GM23338 (cell line): ENCODE data around the gene HNRNPUL2.

Experiments
- CREB1 ChIP-seq: fragments of 250-450 bp; sonication (Bioruptor Pico); IDR thresholded peaks from 2 replicates; pipeline ENCODE4 v1.5.0; 2020; ENCODE audit warnings: low read depth, mild to moderate bottlenecking, moderate library complexity
- CTCF ChIP-seq, 2 experiments: fragments of 200-600 bp in 1 of 2; sonication (generic) in 1 of 2; conservative IDR thresholded peaks; 2 replicates each; pipeline versions ENCODE4 v1.5.1 to v1.6.1; 2016 to 2017; ENCODE audit warnings: antibody characterized with exemption in 2 of 2, low read depth in 2 of 2, mild to moderate bottlenecking in 2 of 2, moderate library complexity in 1 of 2
- EZH2 ChIP-seq: fragments of 200-600 bp; sonication (generic); IDR thresholded peaks from one replicate; pipeline ENCODE4 v1.8.0; 2017; ENCODE audit warnings: antibody characterized with exemption, mild to moderate bottlenecking, low read depth; ENCODE audit not compliant: unreplicated experiment
- EZH2phosphoT487 ChIP-seq: fragments of 200-600 bp; sonication (generic); IDR thresholded peaks from one replicate; pipeline ENCODE4 v1.8.1; 2018; ENCODE audit warnings: antibody characterized with exemption; ENCODE audit not compliant: unreplicated experiment
- JUNB ChIP-seq: IDR thresholded peaks from one replicate; pipeline ENCODE4 v1.6.1; 2016; ENCODE audit warnings: antibody characterized with exemption; ENCODE audit not compliant: unreplicated experiment
- POLR2AphosphoS5 ChIP-seq: IDR thresholded peaks from 2 replicates; pipeline ENCODE4 v1.6.1; 2016; ENCODE audit warnings: antibody characterized with exemption, low read depth
- REST ChIP-seq: IDR thresholded peaks from one replicate; pipeline ENCODE4 v1.6.1; 2018; ENCODE audit warnings: antibody characterized with exemption; ENCODE audit not compliant: unreplicated experiment
- STAT1 ChIP-seq: IDR thresholded peaks from one replicate; pipeline ENCODE4 v1.6.1; 2016; ENCODE audit warnings: antibody characterized with exemption; ENCODE audit not compliant: unreplicated experiment
- ZNF114 ChIP-seq: fragments of 250-450 bp; sonication (Bioruptor Pico); IDR thresholded peaks from 2 replicates; pipeline ENCODE4 v1.5.0; 2020; ENCODE audit warnings: mild to moderate bottlenecking, moderate library complexity
- ZNF331 ChIP-seq: fragments of 250-450 bp; sonication (Bioruptor Pico); IDR thresholded peaks from 2 replicates; pipeline ENCODE4 v1.5.0; 2020; ENCODE audit warnings: low read depth, mild to moderate bottlenecking, moderate library complexity
- TF ChIP-seq, protein P1 (sequence below): fragments of 250-450 bp; sonication (Bioruptor Pico); IDR thresholded peaks from 2 replicates; pipeline ENCODE4 v1.5.0; 2020; ENCODE audit warnings: mild to moderate bottlenecking, moderate library complexity
- TF ChIP-seq, protein P2 (sequence below): IDR thresholded peaks from 2 replicates; pipeline ENCODE4 v1.6.1; 2016; ENCODE audit warnings: antibody characterized with exemption

- TF ChIP-seq ZNF114 (CRISPR knock-in tag) (no peak), CTCF (conservative IDR thresholded peaks at IDR 0.05; ENCODE audit: low read depth in 2 of 2) (no peak), REST (no peak), POLR2AphosphoS5 (no peak), EZH2 (no peak), CREB1 (no peak), EZH2phosphoT487 (no peak), JUNB (no peak), STAT1 (no peak), ZNF331 (CRISPR knock-in tag) (no peak)
- TF ChIP-seq, protein P1, sequence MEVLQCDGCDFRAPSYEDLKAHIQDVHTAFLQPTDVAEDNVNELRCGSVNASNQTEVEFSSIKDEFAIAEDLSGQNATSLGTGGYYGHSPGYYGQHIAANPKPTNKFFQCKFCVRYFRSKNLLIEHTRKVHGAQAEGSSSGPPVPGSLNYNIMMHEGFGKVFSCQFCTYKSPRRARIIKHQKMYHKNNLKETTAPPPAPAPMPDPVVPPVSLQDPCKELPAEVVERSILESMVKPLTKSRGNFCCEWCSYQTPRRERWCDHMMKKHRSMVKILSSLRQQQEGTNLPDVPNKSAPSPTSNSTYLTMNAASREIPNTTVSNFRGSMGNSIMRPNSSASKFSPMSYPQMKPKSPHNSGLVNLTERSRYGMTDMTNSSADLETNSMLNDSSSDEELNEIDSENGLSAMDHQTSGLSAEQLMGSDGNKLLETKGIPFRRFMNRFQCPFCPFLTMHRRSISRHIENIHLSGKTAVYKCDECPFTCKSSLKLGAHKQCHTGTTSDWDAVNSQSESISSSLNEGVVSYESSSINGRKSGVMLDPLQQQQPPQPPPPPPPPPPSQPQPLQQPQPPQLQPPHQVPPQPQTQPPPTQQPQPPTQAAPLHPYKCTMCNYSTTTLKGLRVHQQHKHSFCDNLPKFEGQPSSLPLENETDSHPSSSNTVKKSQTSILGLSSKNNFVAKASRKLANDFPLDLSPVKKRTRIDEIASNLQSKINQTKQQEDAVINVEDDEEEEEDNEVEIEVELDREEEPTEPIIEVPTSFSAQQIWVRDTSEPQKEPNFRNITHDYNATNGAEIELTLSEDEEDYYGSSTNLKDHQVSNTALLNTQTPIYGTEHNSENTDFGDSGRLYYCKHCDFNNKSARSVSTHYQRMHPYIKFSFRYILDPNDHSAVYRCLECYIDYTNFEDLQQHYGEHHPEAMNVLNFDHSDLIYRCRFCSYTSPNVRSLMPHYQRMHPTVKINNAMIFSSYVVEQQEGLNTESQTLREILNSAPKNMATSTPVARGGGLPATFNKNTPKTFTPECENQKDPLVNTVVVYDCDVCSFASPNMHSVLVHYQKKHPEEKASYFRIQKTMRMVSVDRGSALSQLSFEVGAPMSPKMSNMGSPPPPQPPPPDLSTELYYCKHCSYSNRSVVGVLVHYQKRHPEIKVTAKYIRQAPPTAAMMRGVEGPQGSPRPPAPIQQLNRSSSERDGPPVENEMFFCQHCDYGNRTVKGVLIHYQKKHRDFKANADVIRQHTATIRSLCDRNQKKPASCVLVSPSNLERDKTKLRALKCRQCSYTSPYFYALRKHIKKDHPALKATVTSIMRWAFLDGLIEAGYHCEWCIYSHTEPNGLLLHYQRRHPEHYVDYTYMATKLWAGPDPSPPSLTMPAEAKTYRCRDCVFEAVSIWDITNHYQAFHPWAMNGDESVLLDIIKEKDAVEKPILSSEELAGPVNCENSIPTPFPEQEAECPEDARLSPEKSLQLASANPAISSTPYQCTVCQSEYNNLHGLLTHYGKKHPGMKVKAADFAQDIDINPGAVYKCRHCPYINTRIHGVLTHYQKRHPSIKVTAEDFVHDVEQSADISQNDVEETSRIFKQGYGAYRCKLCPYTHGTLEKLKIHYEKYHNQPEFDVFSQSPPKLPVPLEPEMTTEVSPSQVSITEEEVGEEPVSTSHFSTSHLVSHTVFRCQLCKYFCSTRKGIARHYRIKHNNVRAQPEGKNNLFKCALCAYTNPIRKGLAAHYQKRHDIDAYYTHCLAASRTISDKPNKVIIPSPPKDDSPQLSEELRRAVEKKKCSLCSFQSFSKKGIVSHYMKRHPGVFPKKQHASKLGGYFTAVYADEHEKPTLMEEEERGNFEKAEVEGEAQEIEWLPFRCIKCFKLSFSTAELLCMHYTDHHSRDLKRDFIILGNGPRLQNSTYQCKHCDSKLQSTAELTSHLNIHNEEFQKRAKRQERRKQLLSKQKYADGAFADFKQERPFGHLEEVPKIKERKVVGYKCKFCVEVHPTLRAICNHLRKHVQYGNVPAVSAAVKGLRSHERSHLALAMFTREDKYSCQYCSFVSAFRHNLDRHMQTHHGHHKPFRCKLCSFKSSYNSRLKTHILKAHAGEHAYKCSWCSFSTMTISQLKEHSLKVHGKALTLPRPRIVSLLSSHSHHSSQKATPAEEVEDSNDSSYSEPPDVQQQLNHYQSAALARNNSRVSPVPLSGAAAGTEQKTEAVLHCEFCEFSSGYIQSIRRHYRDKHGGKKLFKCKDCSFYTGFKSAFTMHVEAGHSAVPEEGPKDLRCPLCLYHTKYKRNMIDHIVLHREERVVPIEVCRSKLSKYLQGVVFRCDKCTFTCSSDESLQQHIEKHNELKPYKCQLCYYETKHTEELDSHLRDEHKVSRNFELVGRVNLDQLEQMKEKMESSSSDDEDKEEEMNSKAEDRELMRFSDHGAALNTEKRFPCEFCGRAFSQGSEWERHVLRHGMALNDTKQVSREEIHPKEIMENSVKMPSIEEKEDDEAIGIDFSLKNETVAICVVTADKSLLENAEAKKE (CRISPR knock-in tag) = no peak
- TF ChIP-seq, protein P2, sequence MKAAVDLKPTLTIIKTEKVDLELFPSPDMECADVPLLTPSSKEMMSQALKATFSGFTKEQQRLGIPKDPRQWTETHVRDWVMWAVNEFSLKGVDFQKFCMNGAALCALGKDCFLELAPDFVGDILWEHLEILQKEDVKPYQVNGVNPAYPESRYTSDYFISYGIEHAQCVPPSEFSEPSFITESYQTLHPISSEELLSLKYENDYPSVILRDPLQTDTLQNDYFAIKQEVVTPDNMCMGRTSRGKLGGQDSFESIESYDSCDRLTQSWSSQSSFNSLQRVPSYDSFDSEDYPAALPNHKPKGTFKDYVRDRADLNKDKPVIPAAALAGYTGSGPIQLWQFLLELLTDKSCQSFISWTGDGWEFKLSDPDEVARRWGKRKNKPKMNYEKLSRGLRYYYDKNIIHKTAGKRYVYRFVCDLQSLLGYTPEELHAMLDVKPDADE = no peak
Observed at GRCh38 chr11:62665599-62666258, 61.5 kb downstream of the HNRNPUL2 start.
